ENCODE data around the gene SYVN1. TPM values are rescaled to one million over a fixed set of nuclear protein-coding genes. Genes with fewer than 3 reads are reported as not detected.

The SYVN1 gene
- total RNA-seq, 1 donor from 2014 or later = 49.8 TPM

DNA sequence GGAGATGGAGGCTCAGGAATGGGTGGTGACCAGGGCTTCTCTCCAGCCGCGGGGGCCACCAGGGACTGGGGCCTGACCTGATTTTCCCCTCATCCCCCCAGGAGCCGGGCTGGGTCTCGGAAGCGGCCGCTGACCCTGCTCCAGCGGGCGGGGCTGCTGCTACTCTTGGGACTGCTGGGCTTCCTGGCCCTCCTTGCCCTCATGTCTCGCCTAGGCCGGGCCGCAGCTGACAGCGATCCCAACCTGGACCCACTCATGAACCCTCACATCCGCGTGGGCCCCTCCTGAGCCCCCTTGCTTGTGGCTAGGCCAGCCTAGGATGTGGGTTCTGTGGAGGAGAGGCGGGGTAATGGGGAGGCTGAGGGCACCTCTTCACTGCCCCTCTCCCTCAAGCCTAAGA is 46.5 kb downstream of the SYVN1 start:
- no peak for DNase-seq (ENCODE audit: low read depth)

DNA sequence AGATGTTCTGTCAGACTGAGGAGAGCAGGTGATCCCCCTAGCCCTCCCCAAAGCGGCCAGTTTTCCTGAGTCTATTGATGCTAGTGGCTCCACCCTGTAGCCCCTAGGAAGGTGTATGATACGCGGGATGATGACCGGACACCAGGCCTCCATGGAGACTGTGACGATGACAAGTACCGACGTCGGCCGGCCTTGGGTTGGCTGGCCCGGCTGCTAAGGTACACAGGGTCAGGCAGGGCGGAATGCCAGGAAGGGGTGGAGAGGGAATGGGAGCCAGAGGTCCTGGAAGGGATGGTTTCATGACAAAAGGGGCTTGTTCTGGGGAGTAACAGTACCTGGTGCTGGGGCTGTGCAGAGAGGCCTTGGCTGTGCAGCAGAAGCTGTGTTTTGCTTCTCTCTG is 47.1 kb downstream of the SYVN1 start:
- DNase-seq (ENCODE audit: low read depth) = no peak

DNA sequence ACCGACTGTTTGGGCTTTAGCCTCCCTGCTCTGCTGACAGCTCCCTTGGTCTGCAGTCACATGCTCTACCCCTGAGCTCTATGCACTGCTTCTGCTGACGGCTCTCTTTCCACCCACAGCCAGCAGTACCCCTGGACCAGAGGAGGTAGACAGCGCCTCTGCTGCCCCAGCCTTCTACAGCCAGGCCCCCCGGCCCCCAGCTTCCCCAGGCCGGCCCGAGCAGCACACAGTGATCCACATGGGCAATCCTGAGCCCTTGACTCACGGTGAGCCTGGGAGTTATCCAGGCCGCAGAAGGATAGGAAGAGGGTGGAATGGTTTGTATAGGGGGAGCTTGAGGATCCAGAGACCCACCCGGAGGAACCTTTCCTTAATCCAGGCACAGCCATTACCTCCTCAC is 47.5 kb downstream of the SYVN1 start:
- DNase-seq (ENCODE audit: low read depth) = no peak

DNA sequence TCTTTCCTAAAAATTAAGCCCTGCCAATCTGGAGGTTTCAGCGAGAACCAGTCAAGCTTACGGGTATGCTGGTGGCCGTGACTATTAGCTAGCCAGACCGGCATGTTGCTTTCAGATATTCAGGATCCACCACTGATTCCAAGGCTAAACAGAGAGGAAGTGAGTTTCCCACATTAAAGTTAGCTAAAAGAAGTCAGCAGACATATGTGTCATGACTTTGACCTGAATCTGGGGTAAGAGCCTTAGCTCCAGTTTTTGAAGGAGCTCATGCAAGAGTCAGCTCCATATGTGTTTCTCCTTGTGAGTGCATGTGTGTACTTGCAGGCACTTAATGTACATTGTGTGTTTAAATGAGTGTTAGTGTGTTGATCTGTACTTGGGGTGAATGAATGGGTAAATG is 48.9 kb downstream of the SYVN1 start:
- no peak for DNase-seq (ENCODE audit: low read depth)

DNA sequence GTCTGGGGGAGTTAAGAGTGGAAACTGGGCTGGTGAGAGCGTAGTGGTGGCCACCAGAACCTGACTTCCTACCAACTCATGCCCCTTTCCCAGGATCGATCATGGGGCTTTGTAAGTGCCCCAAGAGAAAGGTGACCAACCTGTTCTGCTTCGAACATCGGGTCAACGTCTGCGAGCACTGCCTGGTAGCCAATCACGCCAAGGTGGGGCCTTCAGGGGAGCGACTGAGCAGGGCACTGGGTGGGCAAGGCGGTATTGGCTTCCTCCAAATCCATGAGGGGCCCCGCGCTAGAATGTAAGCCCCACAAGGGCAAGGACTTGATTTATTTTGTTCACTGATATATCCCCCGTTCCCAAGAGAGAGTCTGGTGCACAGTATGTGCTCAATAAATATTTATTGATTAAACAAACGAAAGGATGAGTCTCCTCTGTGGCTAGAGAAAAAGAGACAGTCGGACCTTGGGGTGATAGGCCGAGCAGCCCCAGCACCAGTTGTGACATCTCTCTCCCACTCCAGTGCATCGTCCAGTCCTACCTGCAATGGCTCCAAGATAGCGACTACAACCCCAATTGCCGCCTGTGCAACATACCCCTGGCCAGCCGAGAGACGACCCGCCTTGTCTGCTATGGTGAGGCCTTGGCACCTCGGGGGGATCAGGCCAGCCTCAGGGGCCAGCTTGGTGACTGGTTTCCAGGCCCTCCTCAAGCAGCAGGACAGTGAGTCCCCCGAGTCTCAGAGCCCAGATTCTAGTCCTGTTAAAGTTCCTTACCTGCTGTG is 49.5 kb downstream of the SYVN1 start:
- no peak for DNase-seq (ENCODE audit: low read depth)

DNA sequence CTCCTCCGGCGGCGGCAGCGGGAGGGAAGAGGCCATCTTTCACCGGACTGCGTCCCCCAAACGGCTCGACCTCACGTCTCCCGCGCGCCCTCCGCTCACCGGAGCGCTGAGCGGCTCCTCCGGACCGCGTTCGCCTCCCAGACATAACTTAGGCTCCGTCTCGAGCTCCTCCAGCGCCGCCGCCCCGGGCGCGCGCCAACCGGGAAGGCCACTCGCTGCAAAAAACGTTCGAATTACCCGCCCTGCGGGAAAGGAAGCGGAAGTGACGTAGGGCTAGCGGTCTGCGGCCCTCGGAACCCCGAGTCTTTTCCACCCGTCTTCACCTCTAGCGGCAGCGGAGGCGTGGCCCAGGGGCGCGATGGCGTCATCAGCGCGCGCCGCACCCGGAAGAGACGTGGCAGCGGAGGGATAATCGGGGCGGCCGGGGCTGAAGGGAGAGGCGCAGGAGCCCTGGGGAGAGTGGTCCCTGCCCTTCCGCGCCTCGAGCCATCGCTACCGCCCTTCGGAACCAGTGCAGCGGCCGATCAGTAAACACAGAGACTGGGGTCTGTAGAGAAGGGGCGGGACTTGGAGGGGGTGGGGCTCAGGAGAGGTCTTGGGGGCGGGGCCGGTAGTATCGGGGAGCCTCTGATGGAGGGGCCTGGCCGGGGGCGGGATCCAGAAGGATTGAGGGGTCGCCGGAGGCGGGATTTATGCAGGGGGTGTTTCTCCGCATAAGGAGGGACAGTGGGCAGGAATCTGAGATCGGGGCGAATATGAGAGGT is 50.3 kb downstream of the SYVN1 start, which contains the start of the genes CDCA5 and ZFPL1:
Gene CDCA5, minus strand, starts transcription at position 207 of the 764 bp plus-strand sequence. Its CDS starts 62 bp downstream, at position 145.
Gene ZFPL1, plus strand, starts transcription at position 389 of the 764 bp plus-strand sequence. CDS start 477 bp downstream, outside the sequence.
- DNase-seq (ENCODE audit: low read depth) = peak; percentile 86

DNA sequence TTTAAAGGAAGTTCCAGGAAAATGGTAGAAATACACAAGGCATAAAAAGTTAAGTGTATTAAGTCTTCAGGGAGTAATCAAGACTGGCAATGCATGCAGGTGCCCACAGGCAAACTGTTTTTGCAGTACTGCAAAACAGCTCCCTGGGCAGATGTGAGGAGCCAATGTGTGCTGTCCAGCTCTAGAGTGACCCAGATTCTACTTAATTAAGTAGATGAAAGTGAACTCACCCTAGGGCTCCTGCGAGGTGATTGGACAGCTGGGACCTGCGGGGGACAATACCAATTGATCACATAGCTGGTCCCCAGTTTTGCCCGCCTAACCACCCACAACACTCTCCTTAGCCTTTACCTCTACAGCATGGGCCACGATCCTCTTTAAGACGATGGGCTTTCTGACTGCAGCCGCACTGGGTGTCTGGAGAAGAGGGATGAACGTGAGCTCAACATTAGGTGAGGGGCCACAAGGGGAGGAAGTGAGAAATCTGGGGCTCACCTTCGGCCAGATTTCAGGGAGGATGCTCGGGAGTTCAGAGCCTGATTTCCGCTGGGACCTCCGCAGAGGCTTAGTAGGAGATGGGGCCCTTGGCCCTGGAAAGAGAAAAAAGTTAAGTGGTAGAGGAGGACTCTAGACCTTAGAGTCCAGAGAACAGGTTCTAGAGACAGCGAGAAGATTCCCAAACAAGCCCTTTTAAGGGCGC is 51.0 kb downstream of the SYVN1 start:
- no peak for DNase-seq (ENCODE audit: low read depth)

DNA sequence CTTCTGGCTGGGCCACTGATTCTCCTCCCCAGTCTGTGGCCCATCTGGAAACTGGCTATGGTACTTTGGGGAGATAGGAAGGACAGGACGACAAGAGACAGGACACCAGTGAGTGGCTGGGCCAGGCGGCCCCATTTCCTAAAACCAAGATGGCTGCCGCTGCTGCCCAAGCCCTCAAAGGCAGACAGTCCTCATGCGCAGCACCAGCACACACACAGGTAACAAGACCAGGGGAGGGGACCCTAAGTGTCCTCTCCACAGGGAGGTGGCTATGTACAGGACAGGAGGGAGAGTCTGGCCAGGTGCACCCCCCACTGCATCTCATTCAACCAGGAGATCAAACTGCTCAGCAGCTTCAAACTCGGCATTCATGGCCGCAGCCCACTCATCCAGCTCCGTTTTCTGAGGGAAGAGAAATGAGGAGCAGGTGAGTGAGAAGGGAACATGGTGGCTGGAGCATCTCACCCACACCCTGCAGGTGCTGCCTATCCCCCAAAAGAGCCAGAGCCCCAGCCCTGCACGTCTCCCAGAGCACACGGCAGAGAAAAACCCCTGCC is 55.5 kb downstream of the SYVN1 start:
- no peak for DNase-seq (ENCODE audit: low read depth)

DNA sequence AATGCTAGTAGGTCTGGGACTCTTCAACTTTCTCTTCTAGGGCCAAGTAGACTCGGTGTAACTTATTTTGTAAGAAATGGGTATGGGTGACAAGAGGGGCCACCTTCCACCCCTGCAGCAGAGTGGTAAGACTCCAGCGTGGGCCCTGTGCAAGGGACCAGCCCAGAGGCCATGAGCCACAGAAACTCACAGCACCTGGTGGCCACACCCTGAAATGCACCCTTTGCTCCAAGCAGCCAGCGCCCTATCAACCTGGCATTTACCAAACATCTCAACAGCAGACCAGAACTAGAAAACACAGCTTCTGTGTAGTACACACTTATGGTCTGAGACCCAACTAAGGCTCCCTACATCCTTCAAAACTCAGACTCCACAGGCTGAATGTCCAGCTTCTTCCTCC is 56.2 kb downstream of the SYVN1 start:
- DNase-seq (ENCODE audit: low read depth) = peak; percentile 29

DNA sequence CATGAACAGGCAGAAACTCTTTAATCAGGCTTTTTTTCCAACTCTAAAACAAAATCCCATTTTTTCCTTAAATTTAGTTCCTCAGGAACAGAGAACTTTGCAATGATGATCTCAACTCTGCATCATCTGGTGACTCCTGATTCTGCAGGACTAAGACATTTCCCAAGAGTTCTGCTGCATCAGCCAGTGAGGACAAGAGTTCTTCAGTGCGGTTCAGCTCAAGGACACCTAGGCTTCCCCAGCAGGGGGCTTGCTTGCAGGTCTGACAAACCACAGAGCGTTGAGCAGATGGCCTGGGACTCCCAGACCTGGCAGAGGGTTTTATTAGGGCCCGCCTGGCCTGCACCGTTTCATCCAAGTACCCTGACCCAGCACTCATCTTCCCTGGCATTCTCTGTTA is 56.9 kb downstream of the SYVN1 start:
- no peak for DNase-seq (ENCODE audit: low read depth)

Other genes with a start within 250 kb of the SYVN1 start
- gene ATG2A, start 217.3 kb downstream of the SYVN1 start, total RNA-seq = 16.8 and 28.9 TPM in 2 replicates
- 21.7 and 22.9 TPM in 2 replicates for gene PPP2R5B, start 209.8 kb downstream of the SYVN1 start, total RNA-seq
- not detected in 2 replicates for gene GPHA2, start 198.6 kb downstream of the SYVN1 start, total RNA-seq
- not detected in 2 replicates for gene MAJIN, start 162.4 kb downstream of the SYVN1 start, total RNA-seq
- 1.1 and 1.6 TPM in 2 replicates for gene BATF2, start 137.5 kb downstream of the SYVN1 start, total RNA-seq
- gene ARL2, start 120.4 kb downstream of the SYVN1 start, total RNA-seq = 87.3 and 107 TPM in 2 replicates
- gene SNX15, start 107.1 kb downstream of the SYVN1 start, total RNA-seq = 10.4 and 13.3 TPM in 2 replicates
- 11.3 and 13.4 TPM in 2 replicates for gene SAC3D1, start 93.3 kb downstream of the SYVN1 start, total RNA-seq
- 7.8 and 10.9 TPM in 2 replicates for gene NAALADL1, start 76.0 kb downstream of the SYVN1 start, total RNA-seq
- gene CDCA5, start 50.5 kb downstream of the SYVN1 start, total RNA-seq = 1.1 and 5.9 TPM in 2 replicates
- gene ZFPL1, start 50.3 kb downstream of the SYVN1 start, total RNA-seq = 23.1 and 30.2 TPM in 2 replicates
- gene VPS51, start 38.3 kb downstream of the SYVN1 start, total RNA-seq = 176 and 180 TPM in 2 replicates
- 38.0 and 41.0 TPM in 2 replicates for gene TM7SF2, start 22.6 kb downstream of the SYVN1 start, total RNA-seq
- 8.3 and 14.2 TPM in 2 replicates for gene ZNHIT2, start 16.8 kb downstream of the SYVN1 start, total RNA-seq
- 166 and 286 TPM in 2 replicates for gene FAU, start 12.4 kb downstream of the SYVN1 start, total RNA-seq
- 55.3 and 97.8 TPM in 2 replicates for gene MRPL49, start 12.2 kb downstream of the SYVN1 start, total RNA-seq
- not detected in 2 replicates for gene SPDYC, start 35.7 kb upstream of the SYVN1 start, total RNA-seq
- 223 and 251 TPM in 2 replicates for gene CAPN1, start 47.4 kb upstream of the SYVN1 start, total RNA-seq
- gene POLA2, start 127.4 kb upstream of the SYVN1 start, total RNA-seq = 3.2 and 7.1 TPM in 2 replicates
- gene CDC42EP2, start 180.3 kb upstream of the SYVN1 start, total RNA-seq = 10.9 and 14.1 TPM in 2 replicates
- gene DPF2, start 199.3 kb upstream of the SYVN1 start, total RNA-seq = 23.1 and 47.2 TPM in 2 replicates
- 0.17 TPM in 1 of 2 replicates, not detected in the other for gene TIGD3, start 220.2 kb upstream of the SYVN1 start, total RNA-seq
- gene SLC25A45, start 248.1 kb upstream of the SYVN1 start, total RNA-seq = 0.52 and 0.65 TPM in 2 replicates